Liver (tissue), 9 donors: ENCODE measurements around the gene CAMKMT. TPM values are rescaled to one million over a fixed set of nuclear protein-coding genes. Genes with fewer than 3 reads are reported as not detected.

ENCODE experiments used
- DNase-seq: peaks from one replicate; pipeline ENCODE4 v3.0.0-alpha.2; 2017; ENCODE audit warnings: low spot score
- H3K27ac ChIP-seq, 2 donors: one replicate each; pipeline ENCODE4 v1.7.0; 2013; ENCODE audit warnings: inconsistent platforms in 2 of 2, low read length in 2 of 2, control low read depth in 1 of 2, low read depth in 1 of 2, mild to moderate bottlenecking in 1 of 2
- H3K27me3 ChIP-seq, 4 donors: one replicate each; pipeline versions ENCODE4 v1.6.1 to v1.7.0; 2013; ENCODE audit warnings: low read length in 3 of 4, inconsistent platforms in 1 of 4, mild to moderate bottlenecking in 1 of 4, moderate library complexity in 1 of 4; ENCODE audit not compliant: control insufficient read depth in 4 of 4, insufficient read depth in 4 of 4
- H3K36me3 ChIP-seq, 4 donors: one replicate each; pipeline versions ENCODE4 v1.6.1 to v1.7.0; 2013; ENCODE audit warnings: low read length in 3 of 4, mild to moderate bottlenecking in 3 of 4, low read depth in 1 of 4, moderate library complexity in 1 of 4; ENCODE audit not compliant: control insufficient read depth in 4 of 4, insufficient read depth in 3 of 4
- H3K4me1 ChIP-seq, 4 donors: one replicate each; pipeline versions ENCODE4 v1.6.1 to v1.7.0; 2013; ENCODE audit warnings: low read length in 3 of 4, mild to moderate bottlenecking in 3 of 4, moderate library complexity in 1 of 4; ENCODE audit not compliant: control insufficient read depth in 4 of 4, insufficient read depth in 4 of 4
- H3K4me3 ChIP-seq, 3 donors: one replicate each; pipeline versions ENCODE4 v1.6.1 to v1.7.0; 2013; ENCODE audit warnings: low read length in 3 of 3, control low read depth in 1 of 3, low read depth in 1 of 3, mild to moderate bottlenecking in 1 of 3
- H3K9ac ChIP-seq, 2 donors: one replicate each; pipeline ENCODE4 v1.7.0; 2013; ENCODE audit warnings: low read length in 2 of 2, mild to moderate bottlenecking in 2 of 2, moderate library complexity in 2 of 2, control low read depth in 1 of 2, low read depth in 1 of 2
- H3K9me3 ChIP-seq, 4 donors: one replicate each; pipeline versions ENCODE4 v1.6.1 to v1.7.0; 2013; ENCODE audit warnings: low read length in 3 of 4; ENCODE audit not compliant: control insufficient read depth in 4 of 4
- EGR1 ChIP-seq, 2 donors: IDR thresholded peaks; 2 replicates each; pipeline ENCODE4 v1.6.1; 2016 to 2018; ENCODE audit warnings: antibody characterized with exemption in 2 of 2, low read depth in 2 of 2
- FOXA1 ChIP-seq: IDR thresholded peaks from 2 replicates; pipeline ENCODE4 v1.6.1; 2016; ENCODE audit warnings: antibody characterized with exemption
- FOXA2 ChIP-seq: IDR thresholded peaks from 2 replicates; pipeline ENCODE4 v1.6.1; 2016; ENCODE audit warnings: antibody characterized with exemption
- GABPA ChIP-seq, 2 donors: IDR thresholded peaks in 1 of 2; conservative IDR thresholded peaks in 1 of 2; 2 replicates each; pipeline ENCODE4 v1.6.1; 2016; ENCODE audit warnings: antibody characterized with exemption in 2 of 2, mild to moderate bottlenecking in 1 of 2, moderate library complexity in 1 of 2
- RAD21 ChIP-seq, 2 donors: IDR thresholded peaks; 2 replicates each; pipeline ENCODE4 v1.6.1; 2016; ENCODE audit warnings: antibody characterized with exemption in 2 of 2, mild to moderate bottlenecking in 2 of 2
- RXRA ChIP-seq, 2 donors: IDR thresholded peaks; 2 replicates each; pipeline ENCODE4 v1.6.1; 2017 to 2018; ENCODE audit warnings: antibody characterized with exemption in 2 of 2, mild to moderate bottlenecking in 1 of 2
- SP1 ChIP-seq: IDR thresholded peaks from 2 replicates; pipeline ENCODE4 v1.6.1; 2018; ENCODE audit warnings: antibody characterized with exemption, mild to moderate bottlenecking
- TAF1 ChIP-seq: conservative IDR thresholded peaks from 2 replicates; pipeline ENCODE4 v1.6.1; 2016; ENCODE audit warnings: antibody characterized with exemption, mild to moderate bottlenecking
- WGBS: extraction: QIAGEN DNeasy Blood & Tissue Kit; methylation state at CpG from one replicate; pipeline ENCODE4 v1.1.7; 2013; 5-methylcytosine and 5-hydroxymethylcytosine counted together
- polyA plus RNA-seq, 2 donors: library from polyadenylated mRNA; stranded (reverse) in 1 of 2; unstranded in 1 of 2; fragments of 200-250 nt in 1 of 2; fragments of >200 nt in 1 of 2; fragmentation: Nextera tagmentation in 1 of 2; extraction: Ambion mirVana in 1 of 2; gene quantifications; one replicate each; pipeline versions ENCODE4 v1.2.1 to v1.2.3, GENCODE V29; 2013 to 2015
- total RNA-seq, 2 donors: library from RNA; depleted of rRNA; stranded (reverse); fragments of >200 nt; gene quantifications; one replicate each; pipeline ENCODE4 v1.2.3, GENCODE V29; 2014
- TF ChIP-seq, protein P1 (sequence below): IDR thresholded peaks from 2 replicates; pipeline ENCODE4 v1.6.1; 2016; ENCODE audit warnings: antibody characterized with exemption
- TF ChIP-seq, protein P2 (sequence below): IDR thresholded peaks from 2 replicates; pipeline ENCODE4 v1.6.1; 2016; ENCODE audit warnings: antibody characterized with exemption
- TF ChIP-seq, protein P3 (sequence below): fragments of 150-350 bp; IDR thresholded peaks from 2 replicates; pipeline ENCODE4 v1.5.1; 2017; ENCODE audit warnings: improper control_type of control experiment, low read depth, low read length; ENCODE audit not compliant: missing input control
- TF ChIP-seq, protein P4 (sequence below): IDR thresholded peaks from 2 replicates; pipeline ENCODE4 v1.6.1; 2016; ENCODE audit warnings: antibody characterized with exemption
- TF ChIP-seq, protein P5 (sequence below): IDR thresholded peaks from 2 replicates; pipeline ENCODE4 v1.6.1; 2016; ENCODE audit warnings: antibody characterized with exemption, mild to moderate bottlenecking
- donor health status: healthy.
- donor health status: healthy.
- donor health status: healthy.
- donor health status: healthy.
- donor health status: healthy.

Gene CAMKMT
- total and polyA plus RNA-seq, 4 donors: 1.5 to 12.7 (median 7.1) TPM

DNA sequence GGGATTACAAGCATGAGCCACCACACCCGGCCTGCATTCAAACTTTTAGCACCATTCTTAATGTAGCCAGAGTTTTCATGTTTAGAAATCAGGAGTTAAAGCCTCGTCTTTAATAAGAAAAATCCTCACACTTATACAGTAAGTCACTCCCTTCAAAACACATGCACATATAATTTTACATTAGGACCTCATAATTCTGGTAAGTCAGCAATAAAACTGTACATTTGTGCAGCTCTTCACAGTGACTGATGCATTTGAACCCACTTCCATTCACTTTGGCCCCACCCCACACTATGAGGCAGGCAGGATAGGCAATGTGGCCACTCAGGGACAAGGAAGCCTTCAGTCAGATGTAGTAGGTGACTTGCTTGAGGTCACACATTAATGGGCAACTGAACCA lies 438.0 kb downstream of the CAMKMT start (continued):
- no peak for TF ChIP-seq EGR1 (IDR thresholded peaks at IDR 0.05; ENCODE audit: low read depth in 2 of 2)
- TF ChIP-seq FOXA2: no peak
- TF ChIP-seq RAD21 (IDR thresholded peaks at IDR 0.05): no peak
- TF ChIP-seq, protein P1, sequence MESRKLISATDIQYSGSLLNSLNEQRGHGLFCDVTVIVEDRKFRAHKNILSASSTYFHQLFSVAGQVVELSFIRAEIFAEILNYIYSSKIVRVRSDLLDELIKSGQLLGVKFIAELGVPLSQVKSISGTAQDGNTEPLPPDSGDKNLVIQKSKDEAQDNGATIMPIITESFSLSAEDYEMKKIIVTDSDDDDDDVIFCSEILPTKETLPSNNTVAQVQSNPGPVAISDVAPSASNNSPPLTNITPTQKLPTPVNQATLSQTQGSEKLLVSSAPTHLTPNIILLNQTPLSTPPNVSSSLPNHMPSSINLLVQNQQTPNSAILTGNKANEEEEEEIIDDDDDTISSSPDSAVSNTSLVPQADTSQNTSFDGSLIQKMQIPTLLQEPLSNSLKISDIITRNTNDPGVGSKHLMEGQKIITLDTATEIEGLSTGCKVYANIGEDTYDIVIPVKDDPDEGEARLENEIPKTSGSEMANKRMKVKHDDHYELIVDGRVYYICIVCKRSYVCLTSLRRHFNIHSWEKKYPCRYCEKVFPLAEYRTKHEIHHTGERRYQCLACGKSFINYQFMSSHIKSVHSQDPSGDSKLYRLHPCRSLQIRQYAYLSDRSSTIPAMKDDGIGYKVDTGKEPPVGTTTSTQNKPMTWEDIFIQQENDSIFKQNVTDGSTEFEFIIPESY: no peak

DNA sequence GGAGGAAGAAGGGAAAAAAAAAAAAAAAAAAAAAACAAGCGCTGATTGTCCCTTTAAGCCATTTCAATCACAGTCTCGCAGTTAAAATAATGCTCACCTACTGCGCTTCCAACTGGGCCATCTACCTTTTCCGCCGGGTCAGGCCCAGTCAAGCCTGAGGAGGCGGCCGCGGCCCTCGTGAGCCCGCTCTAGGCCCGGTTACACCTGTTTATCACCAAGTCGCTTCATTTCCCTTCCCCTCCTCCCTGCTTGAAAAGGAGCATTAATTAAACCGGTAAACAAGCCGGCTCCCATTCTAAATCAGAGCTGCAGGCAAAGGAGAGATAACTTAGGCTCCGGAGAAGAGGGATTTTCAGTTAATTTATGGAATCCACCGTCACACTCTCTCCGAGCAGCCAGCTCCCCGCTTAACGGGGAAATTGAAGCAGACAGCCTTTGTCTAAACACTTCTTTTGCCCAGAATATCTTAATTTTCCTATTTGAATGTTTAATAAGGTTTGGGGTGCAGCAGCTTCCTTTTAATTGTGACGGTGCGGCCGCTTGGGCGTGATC lies 439.6 kb downstream of the CAMKMT start:
- H3K9ac ChIP-seq: no peak overlapping the region
- no peak overlapping the region for H3K4me3 ChIP-seq
- no peaks in the 10 kb centered on the region for H3K36me3 ChIP-seq
- H3K4me1 ChIP-seq: peaks cover 0 to 13% (median 4%) of the 10 kb centered on the region in 4 donors
- H3K27me3 ChIP-seq: peaks cover 5 to 19% (median 13%) of the 10 kb centered on the region in 4 donors
- TF ChIP-seq FOXA2 (no peak), RXRA (IDR thresholded peaks at IDR 0.05) (no peak), SP1 (no peak), TAF1 (no peak)
- TF ChIP-seq, protein P2, sequence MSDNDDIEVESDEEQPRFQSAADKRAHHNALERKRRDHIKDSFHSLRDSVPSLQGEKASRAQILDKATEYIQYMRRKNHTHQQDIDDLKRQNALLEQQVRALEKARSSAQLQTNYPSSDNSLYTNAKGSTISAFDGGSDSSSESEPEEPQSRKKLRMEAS: no peak
- TF ChIP-seq, protein P1: no peak
- no peaks in the 10 kb centered on the region for H3K9me3 ChIP-seq
- no peak for DNase-seq
- H3K27ac ChIP-seq: no peak overlapping the region
- WGBS: 23% methylated on average over 23 of the region's 23 CpGs

DNA sequence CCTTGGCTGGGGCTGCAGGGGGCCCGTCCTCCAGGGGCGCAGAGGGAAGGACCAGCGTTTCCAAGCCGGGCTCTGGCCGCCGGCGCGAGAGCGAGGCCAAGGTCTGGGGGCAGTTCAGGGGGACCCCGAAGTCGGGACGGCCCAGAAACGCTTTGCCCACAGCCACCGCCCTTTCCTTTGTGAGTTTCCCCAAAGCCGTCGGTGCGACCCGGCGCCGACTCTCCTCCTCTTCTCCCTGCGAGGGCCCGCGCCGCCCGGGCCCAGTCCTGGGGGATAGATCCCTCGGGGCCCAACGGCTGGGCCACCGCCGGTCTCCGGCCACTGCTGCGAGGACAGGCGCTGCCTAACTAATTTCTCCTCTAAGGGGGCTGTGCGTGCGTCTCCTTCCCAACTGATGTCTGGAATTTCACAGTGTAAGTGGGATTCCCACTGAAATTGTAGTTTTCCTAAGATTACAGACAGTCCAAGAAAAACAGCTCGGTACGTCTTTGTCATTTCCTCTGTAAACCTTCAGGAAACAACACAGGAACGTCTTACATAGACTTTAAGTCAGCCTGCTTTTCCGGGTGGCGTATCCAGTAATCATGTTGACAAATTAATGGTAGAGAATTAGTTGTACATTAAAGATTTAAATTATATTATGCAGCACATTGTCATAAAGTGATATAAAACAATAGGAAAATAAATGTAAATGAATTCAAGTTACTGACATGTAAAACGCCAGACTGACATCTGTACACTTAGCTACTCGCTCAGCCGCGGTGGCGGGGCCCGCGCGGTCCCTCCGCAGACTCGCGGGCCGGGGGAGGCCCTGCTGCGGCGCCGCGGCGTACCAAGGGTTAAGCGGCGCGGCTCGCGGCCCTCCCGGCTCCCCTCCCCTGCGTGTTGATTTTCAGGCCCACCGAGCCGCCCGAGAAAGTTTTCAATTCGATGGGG lies 440.4 kb downstream of the CAMKMT start:
- Histone ChIP-seq H3K4me1 (peaks cover 0 to 13% (median 4%) of the 10 kb centered on the region in 4 donors), H3K27me3 (peaks cover 5 to 19% (median 13%) of the 10 kb centered on the region in 4 donors), H3K9ac (no peak overlapping the region), H3K27ac (no peak overlapping the region), H3K36me3 (no peaks in the 10 kb centered on the region), H3K9me3 (no peaks in the 10 kb centered on the region), H3K4me3 (peak overlapping the region in 1 of 3 donors; percentile 19)
- 9% methylated on average over 67 of the region's 67 CpGs for WGBS
- no peak for DNase-seq
- TF ChIP-seq, protein P3, sequence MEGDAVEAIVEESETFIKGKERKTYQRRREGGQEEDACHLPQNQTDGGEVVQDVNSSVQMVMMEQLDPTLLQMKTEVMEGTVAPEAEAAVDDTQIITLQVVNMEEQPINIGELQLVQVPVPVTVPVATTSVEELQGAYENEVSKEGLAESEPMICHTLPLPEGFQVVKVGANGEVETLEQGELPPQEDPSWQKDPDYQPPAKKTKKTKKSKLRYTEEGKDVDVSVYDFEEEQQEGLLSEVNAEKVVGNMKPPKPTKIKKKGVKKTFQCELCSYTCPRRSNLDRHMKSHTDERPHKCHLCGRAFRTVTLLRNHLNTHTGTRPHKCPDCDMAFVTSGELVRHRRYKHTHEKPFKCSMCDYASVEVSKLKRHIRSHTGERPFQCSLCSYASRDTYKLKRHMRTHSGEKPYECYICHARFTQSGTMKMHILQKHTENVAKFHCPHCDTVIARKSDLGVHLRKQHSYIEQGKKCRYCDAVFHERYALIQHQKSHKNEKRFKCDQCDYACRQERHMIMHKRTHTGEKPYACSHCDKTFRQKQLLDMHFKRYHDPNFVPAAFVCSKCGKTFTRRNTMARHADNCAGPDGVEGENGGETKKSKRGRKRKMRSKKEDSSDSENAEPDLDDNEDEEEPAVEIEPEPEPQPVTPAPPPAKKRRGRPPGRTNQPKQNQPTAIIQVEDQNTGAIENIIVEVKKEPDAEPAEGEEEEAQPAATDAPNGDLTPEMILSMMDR: no peak
- TF ChIP-seq, protein P1: no peak
- TF ChIP-seq GABPA (IDR thresholded peaks at IDR 0.05 in 1 of 2, conservative IDR thresholded peaks at IDR 0.05 in 1 of 2) (no peak), SP1 (no peak), TAF1 (no peak), RXRA (IDR thresholded peaks at IDR 0.05) (no peak), FOXA1 (no peak)
- TF ChIP-seq, protein P4, sequence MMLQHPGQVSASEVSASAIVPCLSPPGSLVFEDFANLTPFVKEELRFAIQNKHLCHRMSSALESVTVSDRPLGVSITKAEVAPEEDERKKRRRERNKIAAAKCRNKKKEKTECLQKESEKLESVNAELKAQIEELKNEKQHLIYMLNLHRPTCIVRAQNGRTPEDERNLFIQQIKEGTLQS: no peak
- TF ChIP-seq, protein P2: no peak
- TF ChIP-seq, protein P5, sequence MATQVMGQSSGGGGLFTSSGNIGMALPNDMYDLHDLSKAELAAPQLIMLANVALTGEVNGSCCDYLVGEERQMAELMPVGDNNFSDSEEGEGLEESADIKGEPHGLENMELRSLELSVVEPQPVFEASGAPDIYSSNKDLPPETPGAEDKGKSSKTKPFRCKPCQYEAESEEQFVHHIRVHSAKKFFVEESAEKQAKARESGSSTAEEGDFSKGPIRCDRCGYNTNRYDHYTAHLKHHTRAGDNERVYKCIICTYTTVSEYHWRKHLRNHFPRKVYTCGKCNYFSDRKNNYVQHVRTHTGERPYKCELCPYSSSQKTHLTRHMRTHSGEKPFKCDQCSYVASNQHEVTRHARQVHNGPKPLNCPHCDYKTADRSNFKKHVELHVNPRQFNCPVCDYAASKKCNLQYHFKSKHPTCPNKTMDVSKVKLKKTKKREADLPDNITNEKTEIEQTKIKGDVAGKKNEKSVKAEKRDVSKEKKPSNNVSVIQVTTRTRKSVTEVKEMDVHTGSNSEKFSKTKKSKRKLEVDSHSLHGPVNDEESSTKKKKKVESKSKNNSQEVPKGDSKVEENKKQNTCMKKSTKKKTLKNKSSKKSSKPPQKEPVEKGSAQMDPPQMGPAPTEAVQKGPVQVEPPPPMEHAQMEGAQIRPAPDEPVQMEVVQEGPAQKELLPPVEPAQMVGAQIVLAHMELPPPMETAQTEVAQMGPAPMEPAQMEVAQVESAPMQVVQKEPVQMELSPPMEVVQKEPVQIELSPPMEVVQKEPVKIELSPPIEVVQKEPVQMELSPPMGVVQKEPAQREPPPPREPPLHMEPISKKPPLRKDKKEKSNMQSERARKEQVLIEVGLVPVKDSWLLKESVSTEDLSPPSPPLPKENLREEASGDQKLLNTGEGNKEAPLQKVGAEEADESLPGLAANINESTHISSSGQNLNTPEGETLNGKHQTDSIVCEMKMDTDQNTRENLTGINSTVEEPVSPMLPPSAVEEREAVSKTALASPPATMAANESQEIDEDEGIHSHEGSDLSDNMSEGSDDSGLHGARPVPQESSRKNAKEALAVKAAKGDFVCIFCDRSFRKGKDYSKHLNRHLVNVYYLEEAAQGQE: no peak
